ENCODE results near the gene FMO2. TPM values are rescaled to one million over a fixed set of nuclear protein-coding genes. Genes with fewer than 3 reads are reported as not detected.

FMO2 gene, protein sequence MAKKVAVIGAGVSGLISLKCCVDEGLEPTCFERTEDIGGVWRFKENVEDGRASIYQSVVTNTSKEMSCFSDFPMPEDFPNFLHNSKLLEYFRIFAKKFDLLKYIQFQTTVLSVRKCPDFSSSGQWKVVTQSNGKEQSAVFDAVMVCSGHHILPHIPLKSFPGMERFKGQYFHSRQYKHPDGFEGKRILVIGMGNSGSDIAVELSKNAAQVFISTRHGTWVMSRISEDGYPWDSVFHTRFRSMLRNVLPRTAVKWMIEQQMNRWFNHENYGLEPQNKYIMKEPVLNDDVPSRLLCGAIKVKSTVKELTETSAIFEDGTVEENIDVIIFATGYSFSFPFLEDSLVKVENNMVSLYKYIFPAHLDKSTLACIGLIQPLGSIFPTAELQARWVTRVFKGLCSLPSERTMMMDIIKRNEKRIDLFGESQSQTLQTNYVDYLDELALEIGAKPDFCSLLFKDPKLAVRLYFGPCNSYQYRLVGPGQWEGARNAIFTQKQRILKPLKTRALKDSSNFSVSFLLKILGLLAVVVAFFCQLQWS
- total RNA-seq (2021; fragmentation: NEBNext Ultra II Directional; extraction: Animal tissue kit (Norgen Biotek cat#: 25700)), result not detected
- long read RNA-seq, result 0 reads

DNA sequence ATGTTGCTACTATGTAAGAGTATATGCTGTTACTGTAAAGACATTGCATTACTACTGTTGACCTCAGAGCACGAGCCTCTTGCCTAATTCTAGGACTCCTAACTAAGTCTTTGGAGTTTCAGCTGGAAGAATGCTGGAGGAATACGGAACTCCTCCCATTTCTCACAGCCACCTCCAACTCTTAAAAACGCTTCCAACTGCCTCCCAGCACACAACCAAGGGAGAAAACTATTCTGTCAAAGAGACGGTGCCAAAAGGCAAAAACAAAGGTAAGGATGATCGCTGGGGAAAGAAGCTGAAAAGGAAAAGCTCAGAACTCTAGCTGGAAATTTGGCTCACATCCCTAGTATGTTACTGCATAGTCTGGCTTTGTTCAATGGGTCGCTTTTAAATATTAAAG, at the start of gene FMO2:
TSS of gene FMO2 (plus strand) at position 210 of the 400 bp plus-strand sequence. CDS start 414 bp downstream, outside the sequence.
- Mint-ChIP-seq H3K36me3 (ENCODE audit: low read depth) (no peaks in the 10 kb centered on the region), H3K4me1 (ENCODE audit: low read depth) (peaks cover 9% of the 10 kb centered on the region), H3K4me3 (no peak within 1 kb of the TSS), H3K9me3 (no peaks in the 10 kb centered on the region), H3K27me3 (ENCODE audit: insufficient read depth) (no peaks in the 10 kb centered on the region), H3K27ac (no peak within 1 kb of the TSS)
- no peak for DNase-seq
- no peak for TF ChIP-seq CTCF (IDR thresholded peaks at IDR 0.05)

GRCh38 chr1:171137580-171137979, 47.5 kb upstream of the FMO2 start:
- H3K27ac Mint-ChIP-seq, result no peak overlapping the region
- TF ChIP-seq CTCF (IDR thresholded peaks at IDR 0.05), result no peak
- no peak for DNase-seq
- H3K27me3 Mint-ChIP-seq (ENCODE audit: insufficient read depth), result peaks cover 6% of the 10 kb centered on the region
- peaks cover 19% of the 10 kb centered on the region for H3K4me1 Mint-ChIP-seq (ENCODE audit: low read depth)
- no peaks in the 10 kb centered on the region for H3K36me3 Mint-ChIP-seq (ENCODE audit: low read depth)
- no peaks in the 10 kb centered on the region for H3K9me3 Mint-ChIP-seq
- no peak overlapping the region for H3K4me3 Mint-ChIP-seq

DNA sequence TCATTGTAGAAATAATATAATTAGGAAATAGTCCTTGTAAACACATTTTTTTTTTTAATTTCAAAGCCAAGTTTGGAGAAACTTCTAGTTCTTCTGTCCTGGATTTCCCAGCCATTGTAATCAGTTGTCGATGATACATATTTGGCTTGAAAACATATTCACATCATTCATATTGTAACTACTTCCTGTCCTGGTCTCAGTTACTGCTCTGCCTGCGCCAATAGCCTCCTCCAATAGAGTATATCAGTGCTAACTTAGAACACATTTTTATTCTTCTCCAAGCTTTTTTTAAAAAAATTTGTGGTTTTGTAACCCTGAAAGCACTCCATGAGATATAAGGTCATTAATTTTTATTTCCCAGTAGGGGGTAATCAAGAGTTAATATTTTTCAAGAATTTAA, 46.1 kb upstream of the FMO2 start:
- H3K9me3 Mint-ChIP-seq, result no peaks in the 10 kb centered on the region
- DNase-seq, result no peak
- no peak for TF ChIP-seq CTCF (IDR thresholded peaks at IDR 0.05)
- peaks cover 25% of the 10 kb centered on the region for H3K4me1 Mint-ChIP-seq (ENCODE audit: low read depth)
- H3K27ac Mint-ChIP-seq, result no peak overlapping the region
- peaks cover 5% of the 10 kb centered on the region for H3K27me3 Mint-ChIP-seq (ENCODE audit: insufficient read depth)
- no peaks in the 10 kb centered on the region for H3K36me3 Mint-ChIP-seq (ENCODE audit: low read depth)
- no peak overlapping the region for H3K4me3 Mint-ChIP-seq

- H3K4me1 Mint-ChIP-seq (ENCODE audit: low read depth), result peaks cover 25% of the 10 kb centered on the region
- no peak overlapping the region for H3K4me3 Mint-ChIP-seq
- H3K27ac Mint-ChIP-seq, result no peak overlapping the region
- H3K9me3 Mint-ChIP-seq, result no peaks in the 10 kb centered on the region
- DNase-seq, result no peak
- peaks cover 4% of the 10 kb centered on the region for H3K27me3 Mint-ChIP-seq (ENCODE audit: insufficient read depth)
- TF ChIP-seq CTCF (IDR thresholded peaks at IDR 0.05), result no peak
- H3K36me3 Mint-ChIP-seq (ENCODE audit: low read depth), result no peaks in the 10 kb centered on the region
Observed at GRCh38 chr1:171139890-171140289, 45.2 kb upstream of the FMO2 start.

GRCh38 chr1:171140401-171140800, 44.7 kb upstream of the FMO2 start:
- H3K4me3 Mint-ChIP-seq, result no peak overlapping the region
- no peak overlapping the region for H3K27ac Mint-ChIP-seq
- no peaks in the 10 kb centered on the region for H3K9me3 Mint-ChIP-seq
- H3K27me3 Mint-ChIP-seq (ENCODE audit: insufficient read depth), result peaks cover 9% of the 10 kb centered on the region
- no peaks in the 10 kb centered on the region for H3K36me3 Mint-ChIP-seq (ENCODE audit: low read depth)
- no peak for TF ChIP-seq CTCF (IDR thresholded peaks at IDR 0.05)
- peaks cover 25% of the 10 kb centered on the region for H3K4me1 Mint-ChIP-seq (ENCODE audit: low read depth)
- DNase-seq, result no peak
